Activated CD8-positive, alpha-beta T cell treated with anti-CD3 and anti-CD28 coated beads for 36 hours (primary cell): Measurements from ENCODE around the gene NOXA1. TPM values are rescaled to one million over a fixed set of nuclear protein-coding genes. Genes with fewer than 3 reads are reported as not detected.

Experiments used
- ATAC-seq: fragments of 200-7000 bp; cut with Tn5 transposase; one replicate; pipeline ENCODE4 v1.10.0; 2021; ENCODE audit warnings: mild to moderate bottlenecking, moderate library complexity
- CTCF ChIA-PET: fragments of 350-600 bp; sonication (Branson Sonifier 250); formaldehyde crosslinking; loops from one replicate; lab custom pipeline; 2021; ENCODE audit warnings: antibody characterized with exemption; lab: Charles Lee
- POLR2A ChIA-PET: fragments of 350-600 bp; sonication (Branson Sonifier 250); formaldehyde crosslinking; loops from one replicate; lab custom pipeline; 2021; ENCODE audit warnings: antibody characterized with exemption; lab: Charles Lee
- DNase-seq: peaks from one replicate; pipeline ENCODE4 v3.0.0-alpha.2; 2020
- H3K27ac Mint-ChIP-seq: one replicate; pipeline ENCODE4 v1.8.0; 2021; ENCODE audit warnings: mild to moderate bottlenecking, mixed read lengths
- H3K27me3 Mint-ChIP-seq: one replicate; pipeline ENCODE4 v1.8.0; 2021; ENCODE audit warnings: mixed read lengths
- H3K36me3 Mint-ChIP-seq: one replicate; pipeline ENCODE4 v1.8.0; 2021; ENCODE audit warnings: low read depth, mixed read lengths
- H3K4me1 Mint-ChIP-seq: one replicate; pipeline ENCODE4 v1.8.0; 2021; ENCODE audit warnings: low read depth, mixed read lengths
- H3K4me3 Mint-ChIP-seq: one replicate; pipeline ENCODE4 v1.8.0; 2021; ENCODE audit warnings: mild to moderate bottlenecking, moderate library complexity, mixed read lengths
- H3K9me3 Mint-ChIP-seq: one replicate; pipeline ENCODE4 v1.8.0; 2021; ENCODE audit warnings: mixed read lengths
- intact Hi-C: fragments of 100-400 bp; cut with micrococcal nuclease; formaldehyde crosslinking; loops from one replicate; pipeline ENCODE4 v1.10.0; 2022
- total RNA-seq, 2 experiments: library from RNA; stranded (reverse); gene quantifications; one replicate each; pipeline ENCODE4 v1.2.3, GENCODE V29; 2021
- TF ChIP-seq, protein P1 (sequence below): fragments of 200-600 bp; IDR thresholded peaks from one replicate; pipeline ENCODE4 v1.8.0; 2022; ENCODE audit warnings: antibody characterized with exemption, mild to moderate bottlenecking

Gene NOXA1
- total RNA-seq, 2 experiments from 2014 or later, result 0.72 to 0.95 TPM

DNA sequence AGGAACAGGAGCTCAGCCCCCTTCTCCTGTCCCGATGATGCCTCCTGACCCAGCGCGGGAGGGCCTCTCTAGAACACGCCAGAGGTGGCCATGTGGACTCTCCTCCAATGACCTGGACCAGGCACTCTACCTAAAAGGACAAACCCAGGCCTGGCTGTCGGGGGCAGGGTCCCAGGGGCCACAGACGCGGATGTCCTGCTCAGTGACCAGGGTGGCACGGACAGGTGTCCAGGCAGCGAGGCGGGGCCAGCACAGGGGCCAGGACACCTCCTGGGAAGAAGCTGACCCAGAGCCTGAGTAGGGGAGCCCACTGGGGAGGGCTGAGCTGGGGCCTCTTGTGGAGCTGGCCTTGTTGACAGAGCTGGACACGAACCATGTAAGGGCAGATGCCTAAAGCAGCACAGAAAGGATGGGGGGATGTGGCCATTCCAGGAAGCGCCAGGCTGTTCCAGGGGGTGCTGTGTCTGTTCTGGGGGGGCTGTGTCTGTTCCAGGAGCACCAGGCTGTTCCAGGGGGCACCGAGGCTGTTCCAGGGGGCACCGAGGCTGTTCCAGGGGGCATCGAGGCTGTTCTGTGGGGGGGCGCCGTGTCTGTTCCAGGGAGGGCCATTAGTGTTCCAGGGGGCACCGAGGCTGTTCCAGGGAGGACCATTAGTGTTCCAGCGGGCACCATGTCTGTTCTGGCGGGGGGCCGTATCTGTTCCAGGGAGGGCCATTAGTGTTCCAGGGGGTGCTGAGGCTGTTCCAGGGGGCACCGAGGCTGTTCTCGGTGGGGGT lies 30.8 kb upstream of the NOXA1 start:
- TF ChIP-seq, protein P1, sequence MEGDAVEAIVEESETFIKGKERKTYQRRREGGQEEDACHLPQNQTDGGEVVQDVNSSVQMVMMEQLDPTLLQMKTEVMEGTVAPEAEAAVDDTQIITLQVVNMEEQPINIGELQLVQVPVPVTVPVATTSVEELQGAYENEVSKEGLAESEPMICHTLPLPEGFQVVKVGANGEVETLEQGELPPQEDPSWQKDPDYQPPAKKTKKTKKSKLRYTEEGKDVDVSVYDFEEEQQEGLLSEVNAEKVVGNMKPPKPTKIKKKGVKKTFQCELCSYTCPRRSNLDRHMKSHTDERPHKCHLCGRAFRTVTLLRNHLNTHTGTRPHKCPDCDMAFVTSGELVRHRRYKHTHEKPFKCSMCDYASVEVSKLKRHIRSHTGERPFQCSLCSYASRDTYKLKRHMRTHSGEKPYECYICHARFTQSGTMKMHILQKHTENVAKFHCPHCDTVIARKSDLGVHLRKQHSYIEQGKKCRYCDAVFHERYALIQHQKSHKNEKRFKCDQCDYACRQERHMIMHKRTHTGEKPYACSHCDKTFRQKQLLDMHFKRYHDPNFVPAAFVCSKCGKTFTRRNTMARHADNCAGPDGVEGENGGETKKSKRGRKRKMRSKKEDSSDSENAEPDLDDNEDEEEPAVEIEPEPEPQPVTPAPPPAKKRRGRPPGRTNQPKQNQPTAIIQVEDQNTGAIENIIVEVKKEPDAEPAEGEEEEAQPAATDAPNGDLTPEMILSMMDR, result no peak
- intact Hi-C loops, result no loop called here

DNA sequence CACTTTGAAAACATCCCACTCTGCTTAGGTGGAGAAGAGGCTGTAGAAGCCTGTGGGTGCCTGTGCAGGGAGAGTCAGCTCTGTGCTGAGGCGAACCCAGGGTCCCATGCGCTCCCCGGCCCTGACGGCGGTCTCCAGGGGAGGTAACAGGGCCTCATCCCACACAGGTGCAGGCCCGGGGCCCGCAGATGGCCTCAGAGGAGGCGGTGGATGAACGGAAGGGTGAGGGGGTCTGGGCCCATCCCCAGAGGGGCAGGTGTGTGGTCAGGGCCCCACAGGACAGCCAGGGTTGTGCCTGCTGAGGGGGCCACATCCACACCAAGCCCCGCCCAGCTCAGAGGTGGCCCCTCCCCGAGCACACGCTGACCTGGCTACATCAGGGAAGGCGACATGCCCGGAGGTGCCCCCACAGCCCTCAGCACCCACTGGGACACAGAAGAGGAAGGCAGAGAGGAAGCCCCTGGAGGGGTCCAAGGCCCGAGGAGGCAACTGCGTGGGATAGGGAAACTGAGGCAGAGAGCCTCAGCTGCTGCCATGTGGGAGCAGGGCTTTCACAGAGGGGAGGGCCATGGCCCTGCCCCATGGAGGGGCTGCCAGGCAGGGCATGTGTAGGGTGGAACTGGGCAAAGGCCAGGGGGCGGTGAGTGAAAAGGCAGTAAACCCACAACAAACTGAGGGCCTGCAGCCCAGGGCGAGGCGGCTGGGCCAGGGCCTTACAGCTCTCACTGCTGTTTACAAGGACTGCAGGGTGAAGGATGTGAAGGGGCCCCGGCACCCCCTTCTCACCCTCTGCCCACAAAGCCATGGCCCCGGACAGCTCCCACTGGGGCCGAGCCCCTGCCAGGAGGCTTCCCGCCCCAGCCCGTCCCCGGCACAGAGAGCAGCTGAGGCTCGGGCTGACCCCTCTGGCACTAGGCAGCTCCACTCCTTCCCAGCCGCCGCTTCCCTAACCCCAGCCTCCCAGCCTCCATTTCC lies 29.7 kb upstream of the NOXA1 start:
- no peaks in the 10 kb centered on the region for H3K36me3 Mint-ChIP-seq
- no peaks in the 10 kb centered on the region for H3K27me3 Mint-ChIP-seq
- H3K27ac Mint-ChIP-seq, result no peak overlapping the region
- DNase-seq (no peak), ATAC-seq (no peak)
- ChIA-PET POLR2A (interaction anchor here (1.4 kb wide), 1 partner anchor 99 kb away, joined by 3 read pairs; no protein-coding TSS in a partner anchor), CTCF (interaction anchor here (0.8 kb wide), 1 partner anchor 29 kb away, joined by 3 read pairs; the partner anchor contains the start of genes EXD3 and NOXA1)
- H3K4me3 Mint-ChIP-seq, result no peak overlapping the region
- intact Hi-C loops, result no loop called here
- no peaks in the 10 kb centered on the region for H3K9me3 Mint-ChIP-seq
- peaks cover 16% of the 10 kb centered on the region for H3K4me1 Mint-ChIP-seq
- TF ChIP-seq, protein P1, result no peak

More for the DNA sequence above, 30.8 kb upstream of the NOXA1 start:
- no peaks in the 10 kb centered on the region for H3K9me3 Mint-ChIP-seq
- no peak overlapping the region for H3K27ac Mint-ChIP-seq
- H3K27me3 Mint-ChIP-seq, result no peaks in the 10 kb centered on the region
- H3K4me3 Mint-ChIP-seq, result no peak overlapping the region
- no peak for ATAC-seq
- H3K36me3 Mint-ChIP-seq, result no peaks in the 10 kb centered on the region
- POLR2A ChIA-PET, result interaction anchor here (0.8 kb wide), 1 partner anchor 9 kb away, joined by 3 read pairs; no protein-coding TSS in a partner anchor
- H3K4me1 Mint-ChIP-seq, result peaks cover 9% of the 10 kb centered on the region
- no peak for DNase-seq
- CTCF ChIA-PET, result interaction anchor here (1.4 kb wide), 1 partner anchor 90 kb away, joined by 3 read pairs; the partner anchor contains the start of gene NRARP

DNA sequence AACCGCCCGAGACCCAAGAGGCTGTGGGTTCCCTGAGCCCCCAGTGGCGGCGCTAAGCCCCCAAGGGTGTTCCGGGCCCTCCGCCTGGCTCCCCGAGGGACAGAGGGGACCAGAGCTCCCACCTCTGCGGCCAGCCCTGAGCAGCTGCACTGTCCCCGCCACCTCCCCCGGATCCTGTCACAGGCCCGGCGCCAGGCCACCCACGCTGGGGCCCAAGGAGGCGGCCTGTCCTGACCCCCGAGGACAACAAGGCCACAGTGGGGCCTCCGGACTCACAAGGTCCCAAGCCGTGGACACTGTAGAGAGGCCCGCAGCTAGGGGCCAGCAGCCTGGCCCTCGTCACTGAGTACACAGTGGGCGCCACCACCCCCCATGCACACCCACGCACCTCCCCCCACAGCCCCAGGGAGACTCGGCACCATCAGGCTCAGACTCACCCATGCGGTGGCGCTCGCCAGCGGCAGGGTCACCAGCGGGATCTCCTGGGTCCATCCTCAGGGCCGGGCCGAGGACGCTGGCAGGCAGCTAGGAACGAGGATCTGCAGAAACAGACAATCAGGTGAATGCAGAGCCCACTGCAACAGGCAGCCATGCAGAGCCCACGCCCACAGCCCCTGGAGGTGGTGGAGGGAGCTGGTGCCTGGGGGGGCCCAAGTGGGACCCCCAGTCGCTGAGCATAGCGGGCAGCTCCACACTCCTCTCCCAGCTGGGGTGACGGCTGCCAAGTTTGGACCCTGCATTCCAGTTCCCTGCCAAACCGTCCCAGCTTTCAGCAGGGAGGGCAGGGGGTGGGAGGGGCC lies 28.1 kb upstream of the NOXA1 start:
- TF ChIP-seq, protein P1, result no peak
- Mint-ChIP-seq H3K4me3 (no peak overlapping the region), H3K9me3 (no peaks in the 10 kb centered on the region), H3K27me3 (no peaks in the 10 kb centered on the region), H3K27ac (no peak overlapping the region), H3K36me3 (no peaks in the 10 kb centered on the region), H3K4me1 (peaks cover 20% of the 10 kb centered on the region)
- ChIA-PET POLR2A (interaction anchor here (0.6 to 1.4 kb wide), 2 partner anchors 33 to 97 kb away, joined by 3 read pairs; no protein-coding TSS in a partner anchor), CTCF (interaction anchor here (1.2 kb wide), 1 partner anchor 132 kb away, joined by 3 read pairs; no protein-coding TSS in a partner anchor)
- intact Hi-C loops, result no loop called here
- ATAC-seq, result no peak
- no peak for DNase-seq

DNA sequence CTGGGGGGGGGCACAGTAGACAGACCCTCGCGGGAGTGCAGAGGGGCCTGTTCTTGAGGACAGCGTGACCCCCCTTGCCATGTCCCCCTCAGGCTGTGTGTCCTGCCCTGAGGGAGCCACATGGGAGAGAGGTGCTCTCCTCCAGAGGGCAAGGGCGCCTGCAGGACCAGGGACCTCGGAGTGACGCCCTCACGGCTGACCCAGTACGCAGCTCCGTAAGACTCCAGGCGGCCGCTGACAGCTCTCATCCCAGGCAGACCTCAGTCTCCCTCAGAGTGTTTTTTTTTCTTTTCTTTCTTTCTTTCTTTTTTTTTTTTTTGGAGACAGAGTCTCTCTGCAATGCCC lies 27.6 kb upstream of the NOXA1 start:
- POLR2A ChIA-PET, result interaction anchor here (1.0 kb wide), 1 partner anchor 28 kb away, joined by 3 read pairs; the partner anchor contains the start of genes EXD3 and NOXA1
- intact Hi-C loops, result no loop called here

More for the DNA sequence above, 27.6 kb upstream of the NOXA1 start:
- Mint-ChIP-seq H3K27ac (no peak overlapping the region), H3K27me3 (no peaks in the 10 kb centered on the region), H3K36me3 (no peaks in the 10 kb centered on the region), H3K4me3 (no peak overlapping the region), H3K4me1 (peaks cover 20% of the 10 kb centered on the region), H3K9me3 (no peaks in the 10 kb centered on the region)
- ATAC-seq, result no peak
- DNase-seq, result no peak
- TF ChIP-seq, protein P1, result no peak
- CTCF ChIA-PET, result interaction anchor here (1.2 kb wide), 1 partner anchor 132 kb away, joined by 3 read pairs; no protein-coding TSS in a partner anchor
